NCI-H2171 treated with DMSO at 0.1 percent for 48 hours (cell line): Measurements from ENCODE around the gene PAGE1.
"Not testable (repeated sequence)": the region's sequence is repeated elsewhere in the genome, so short reads cannot be mapped to it uniquely, and the experiment has no call there.

Experiments
- DNase-seq: peaks from one replicate; lab custom pipeline; 2025; lab: John Stamatoyannopoulos, UW

Gene PAGE1

GRCh38 chrX:49695276-49696180, at the start of gene PAGE1:
PAGE1 (minus strand) TSS chrX:49695984; CDS start chrX:49694770, 1,214 bp downstream.
- no peak for DNase-seq

- DNase-seq, result not testable (repeated sequence)
Observed at GRCh38 chrX:49741501-49741900, 45.7 kb upstream of the PAGE1 start.

- DNase-seq, result no peak
Observed at GRCh38 chrX:49727847-49728246, 32.1 kb upstream of the PAGE1 start.

- no peak for DNase-seq
Observed at GRCh38 chrX:49726966-49727365, 31.2 kb upstream of the PAGE1 start.

- DNase-seq, result no peak
Observed at GRCh38 chrX:49725923-49726904, 30.4 kb upstream of the PAGE1 start.

GRCh38 chrX:49725401-49725800, 29.6 kb upstream of the PAGE1 start:
- no peak for DNase-seq

- DNase-seq, result not testable (repeated sequence)
Observed at GRCh38 chrX:49720106-49720505, 24.3 kb upstream of the PAGE1 start.

- DNase-seq, result no peak
Observed at GRCh38 chrX:49712577-49712976, 16.8 kb upstream of the PAGE1 start.

- DNase-seq, result no peak
Observed at GRCh38 chrX:49710744-49711319, 15.0 kb upstream of the PAGE1 start.

- no peak for DNase-seq
Observed at GRCh38 chrX:49704691-49705404, 9.1 kb upstream of the PAGE1 start.

- DNase-seq, result no peak
Observed at GRCh38 chrX:49701933-49702332, 6.1 kb upstream of the PAGE1 start.

GRCh38 chrX:49701323-49701722, 5.5 kb upstream of the PAGE1 start:
- DNase-seq, result no peak

- no peak for DNase-seq
Observed at GRCh38 chrX:49675075-49675719, 20.6 kb downstream of the PAGE1 start.

- DNase-seq, result no peak
Observed at GRCh38 chrX:49673394-49673793, 22.4 kb downstream of the PAGE1 start.

- no peak for DNase-seq
Observed at GRCh38 chrX:49664824-49665223, 31.0 kb downstream of the PAGE1 start.

- DNase-seq, result no peak
Observed at GRCh38 chrX:49661881-49662280, 33.9 kb downstream of the PAGE1 start.

GRCh38 chrX:49659771-49660170, 36.0 kb downstream of the PAGE1 start:
- DNase-seq, result no peak

GRCh38 chrX:49656533-49656932, 39.3 kb downstream of the PAGE1 start:
- DNase-seq, result no peak

GRCh38 chrX:49644991-49645637, 50.7 kb downstream of the PAGE1 start:
- DNase-seq, result no peak
